Upper lobe of left lung (tissue), 6 donors: ENCODE results near the gene DRC7. TPM values are rescaled to one million over a fixed set of nuclear protein-coding genes. Genes with fewer than 3 reads are reported as not detected.

Source experiments
- ATAC-seq, 2 donors: fragments of 200-7000 bp; cut with Tn5 transposase; one replicate each; pipeline ENCODE4 v1.9.1; 2022; ENCODE audit warnings: mild to moderate bottlenecking in 2 of 2, moderate library complexity in 2 of 2; ENCODE audit not compliant: low FRiP score in 2 of 2
- DNase-seq, 2 donors: peaks; one replicate each; pipeline ENCODE4 v3.0.0-alpha.2; 2019 to 2020
- H3K27ac ChIP-seq, 4 donors: fragments of 200-600 bp; sonication (generic); one replicate each; pipeline ENCODE4 v1.5.1; 2016 to 2019
- H3K27me3 ChIP-seq, 4 donors: fragments of 200-600 bp; sonication (generic); one replicate each; pipeline ENCODE4 v1.5.1; 2017 to 2019
- H3K36me3 ChIP-seq, 4 donors: fragments of 200-600 bp; sonication (generic); one replicate each; pipeline ENCODE4 v1.5.1; 2016 to 2019
- H3K4me1 ChIP-seq, 4 donors: fragments of 200-600 bp; sonication (generic); one replicate each; pipeline ENCODE4 v1.5.1; 2018 to 2019
- H3K4me3 ChIP-seq, 4 donors: fragments of 200-600 bp; sonication (generic); one replicate each; pipeline ENCODE4 v1.5.1; 2017 to 2019; ENCODE audit warnings: mild to moderate bottlenecking in 2 of 4, moderate library complexity in 1 of 4
- H3K9me3 ChIP-seq, 4 donors: fragments of 200-600 bp; sonication (generic); one replicate each; pipeline ENCODE4 v1.5.1; 2018 to 2019
- EP300 ChIP-seq, 4 donors: sonication (generic); formaldehyde crosslinking; IDR thresholded peaks; one replicate each; pipeline ENCODE4 v1.5.1; 2017; ENCODE audit warnings: antibody characterized with exemption in 4 of 4, control low read depth in 2 of 4
- POLR2A ChIP-seq, 4 donors: fragments of 450-650 bp; IDR thresholded peaks; one replicate each; pipeline ENCODE4 v1.5.1; 2016 to 2017; ENCODE audit warnings: antibody characterized with exemption in 4 of 4, mild to moderate bottlenecking in 2 of 4
- POLR2AphosphoS5 ChIP-seq, 2 donors: sonication (generic); formaldehyde crosslinking; IDR thresholded peaks; one replicate each; pipeline ENCODE4 v1.5.1; 2017; ENCODE audit warnings: antibody characterized with exemption in 2 of 2
- WGBS, 2 donors: methylation state at CpG; one replicate each; pipeline ENCODE4 v1.1.5; 2017 to 2018; 5-methylcytosine and 5-hydroxymethylcytosine counted together
- total RNA-seq, 6 donors: library from RNA; depleted of rRNA in 4 of 6; stranded (reverse); fragments of >200 nt in 4 of 6; gene quantifications; one replicate each; pipeline versions ENCODE4 v1.1.0 to v1.2.1, GENCODE V29; 2016 to 2021
- TF ChIP-seq, protein P1 (sequence below), 6 experiments: fragments of 450-650 bp in 4 of 6; fragments of 200-600 bp in 2 of 6; sonication (generic) in 2 of 6; IDR thresholded peaks; one replicate each; pipeline ENCODE4 v1.5.1; 2016 to 2019; ENCODE audit warnings: antibody characterized with exemption in 6 of 6
- donor health status: DM: no; HTN: no; CAD: no; lungs with moderate emphysema.
- donor health status: DM: no; HTN: yes; CAD: no; lungs with severe emphysema.

DRC7 gene
- total RNA-seq, 6 donors from 2014 or later, result 1.2 to 15.9 (median 7.8) TPM

GRCh38 chr16:57721356-57722209, 27.0 kb downstream of the DRC7 start:
- no peaks in the 10 kb centered on the region for H3K27me3 ChIP-seq
- no peaks in the 10 kb centered on the region for H3K36me3 ChIP-seq
- ATAC-seq (peak in 1 of 2 donors; percentile 23), DNase-seq (no peak)
- no peak overlapping the region for H3K27ac ChIP-seq
- TF ChIP-seq POLR2A (IDR thresholded peaks at IDR 0.05) (no peak), EP300 (IDR thresholded peaks at IDR 0.05) (no peak), POLR2AphosphoS5 (IDR thresholded peaks at IDR 0.05) (no peak)
- TF ChIP-seq, protein P1, sequence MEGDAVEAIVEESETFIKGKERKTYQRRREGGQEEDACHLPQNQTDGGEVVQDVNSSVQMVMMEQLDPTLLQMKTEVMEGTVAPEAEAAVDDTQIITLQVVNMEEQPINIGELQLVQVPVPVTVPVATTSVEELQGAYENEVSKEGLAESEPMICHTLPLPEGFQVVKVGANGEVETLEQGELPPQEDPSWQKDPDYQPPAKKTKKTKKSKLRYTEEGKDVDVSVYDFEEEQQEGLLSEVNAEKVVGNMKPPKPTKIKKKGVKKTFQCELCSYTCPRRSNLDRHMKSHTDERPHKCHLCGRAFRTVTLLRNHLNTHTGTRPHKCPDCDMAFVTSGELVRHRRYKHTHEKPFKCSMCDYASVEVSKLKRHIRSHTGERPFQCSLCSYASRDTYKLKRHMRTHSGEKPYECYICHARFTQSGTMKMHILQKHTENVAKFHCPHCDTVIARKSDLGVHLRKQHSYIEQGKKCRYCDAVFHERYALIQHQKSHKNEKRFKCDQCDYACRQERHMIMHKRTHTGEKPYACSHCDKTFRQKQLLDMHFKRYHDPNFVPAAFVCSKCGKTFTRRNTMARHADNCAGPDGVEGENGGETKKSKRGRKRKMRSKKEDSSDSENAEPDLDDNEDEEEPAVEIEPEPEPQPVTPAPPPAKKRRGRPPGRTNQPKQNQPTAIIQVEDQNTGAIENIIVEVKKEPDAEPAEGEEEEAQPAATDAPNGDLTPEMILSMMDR (IDR thresholded peaks at IDR 0.05), result no peak
- H3K4me3 ChIP-seq, result no peak overlapping the region
- no peaks in the 10 kb centered on the region for H3K9me3 ChIP-seq
- 66 to 78% methylated on average over 14 to 17 of the region's 17 CpGs for WGBS, 2 donors
- H3K4me1 ChIP-seq, result no peaks in the 10 kb centered on the region

- Histone ChIP-seq H3K4me3 (no peak overlapping the region), H3K27ac (no peak overlapping the region), H3K36me3 (no peaks in the 10 kb centered on the region), H3K4me1 (no peaks in the 10 kb centered on the region), H3K9me3 (no peaks in the 10 kb centered on the region), H3K27me3 (no peaks in the 10 kb centered on the region)
- 82 to 100% methylated on average over 1 to 2 of the region's 2 CpGs for WGBS, 2 donors
- TF ChIP-seq POLR2A (IDR thresholded peaks at IDR 0.05) (no peak), EP300 (IDR thresholded peaks at IDR 0.05) (no peak), POLR2AphosphoS5 (IDR thresholded peaks at IDR 0.05) (no peak)
- TF ChIP-seq, protein P1 (IDR thresholded peaks at IDR 0.05), result no peak
- ATAC-seq, result no peak
- no peak for DNase-seq
These were observed 27.5 kb downstream of the DRC7 start for GRCh38 chr16:57722210-57722499.

DNA sequence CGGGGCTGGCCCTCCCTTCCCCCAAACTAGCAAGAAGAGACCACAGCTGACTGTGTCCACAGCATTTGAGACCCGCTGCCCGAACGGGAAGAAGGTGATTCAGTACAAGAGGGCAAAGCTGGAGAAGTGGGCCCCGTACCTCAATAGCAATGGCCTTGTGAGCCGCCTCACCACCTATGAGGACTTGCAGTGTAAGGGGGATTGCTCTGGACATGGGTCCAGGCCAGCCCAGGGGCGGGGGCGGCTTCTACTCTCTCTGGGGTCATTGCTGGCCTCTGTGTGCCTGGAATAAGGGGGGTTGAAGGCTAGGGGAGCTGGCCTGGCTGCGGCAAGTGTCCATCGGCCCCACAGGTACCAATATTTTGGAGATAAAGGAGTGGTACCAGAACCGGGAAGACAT, 28.0 kb downstream of the DRC7 start:
- Histone ChIP-seq H3K9me3 (no peaks in the 10 kb centered on the region), H3K36me3 (no peaks in the 10 kb centered on the region), H3K4me3 (no peak overlapping the region), H3K4me1 (no peaks in the 10 kb centered on the region), H3K27me3 (no peaks in the 10 kb centered on the region), H3K27ac (no peak overlapping the region)
- 77 to 82% methylated on average over 9 to 10 of the region's 11 CpGs for WGBS, 2 donors
- DNase-seq, result no peak
- ATAC-seq, result no peak
- TF ChIP-seq EP300 (IDR thresholded peaks at IDR 0.05) (no peak), POLR2A (IDR thresholded peaks at IDR 0.05) (no peak), POLR2AphosphoS5 (IDR thresholded peaks at IDR 0.05) (no peak)
- TF ChIP-seq, protein P1 (IDR thresholded peaks at IDR 0.05), result no peak

DNA sequence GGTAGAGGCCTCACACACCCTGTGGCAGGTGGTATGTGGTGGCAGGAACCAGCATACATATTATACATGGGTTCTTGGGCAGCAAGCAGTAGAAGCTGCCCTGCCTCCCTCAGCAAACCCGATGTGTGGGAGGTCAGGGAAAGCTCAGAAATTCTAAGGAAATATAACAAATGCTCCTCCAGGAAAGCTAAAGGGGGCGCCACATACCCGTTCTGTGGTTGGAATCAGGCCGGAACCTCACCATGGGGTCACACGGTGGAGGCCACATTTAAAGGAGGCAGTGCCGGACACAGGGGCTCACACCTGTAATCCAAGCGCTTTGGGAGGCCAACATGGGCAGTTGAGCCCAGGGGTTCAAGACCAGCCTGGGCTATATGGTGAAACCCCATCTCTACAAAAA, 28.6 kb downstream of the DRC7 start:
- no peak overlapping the region for H3K27ac ChIP-seq
- no peak for ATAC-seq
- DNase-seq, result no peak

More for the DNA sequence above, 28.6 kb downstream of the DRC7 start:
- no peaks in the 10 kb centered on the region for H3K27me3 ChIP-seq
- H3K4me3 ChIP-seq, result no peak overlapping the region
- 63 to 82% methylated on average over 4 to 7 of the region's 7 CpGs for WGBS, 2 donors
- TF ChIP-seq POLR2AphosphoS5 (IDR thresholded peaks at IDR 0.05) (no peak), EP300 (IDR thresholded peaks at IDR 0.05) (no peak), POLR2A (IDR thresholded peaks at IDR 0.05) (no peak)
- TF ChIP-seq, protein P1 (IDR thresholded peaks at IDR 0.05), result no peak
- no peaks in the 10 kb centered on the region for H3K4me1 ChIP-seq
- no peaks in the 10 kb centered on the region for H3K9me3 ChIP-seq
- H3K36me3 ChIP-seq, result no peaks in the 10 kb centered on the region
